Trophoblast cell (in vitro differentiated cells and primary cell): ENCODE data around the gene ZHX3.
A peak's percentile ranks its signal among the peaks of the same experiment; 100 is the strongest.

Source experiments
- DNase-seq, 2 donors: peaks; one replicate each; pipeline ENCODE4 v3.0.0-alpha.2; 2016
- H2AFZ ChIP-seq: 2 replicates; pipeline ENCODE4 v1.6.1; 2013; ENCODE audit warnings: low read length, moderate library complexity, mild to moderate bottlenecking; ENCODE audit not compliant: insufficient read depth, poor library complexity
- H2AK5ac ChIP-seq: 2 replicates; pipeline ENCODE4 v1.6.1; 2013; ENCODE audit warnings: mild to moderate bottlenecking, low read length
- H2BK120ac ChIP-seq: 2 replicates; pipeline ENCODE4 v1.6.1; 2013; ENCODE audit warnings: low read length, mild to moderate bottlenecking, moderate library complexity; ENCODE audit not compliant: insufficient read depth, poor library complexity
- H2BK12ac ChIP-seq: 2 replicates; pipeline ENCODE4 v1.6.1; 2013; ENCODE audit warnings: mild to moderate bottlenecking, low read length, moderate library complexity
- H2BK5ac ChIP-seq: 2 replicates; pipeline ENCODE4 v1.6.1; 2013; ENCODE audit warnings: low read length, low read depth, moderate library complexity, mild to moderate bottlenecking; ENCODE audit not compliant: poor library complexity
- H3K14ac ChIP-seq: 2 replicates; pipeline ENCODE4 v1.6.1; 2013; ENCODE audit warnings: mild to moderate bottlenecking, low read length
- H3K18ac ChIP-seq: 2 replicates; pipeline ENCODE4 v1.6.1; 2013; ENCODE audit warnings: mild to moderate bottlenecking, low read length
- H3K23ac ChIP-seq: 2 replicates; pipeline ENCODE4 v1.6.1; 2013; ENCODE audit warnings: low read length
- H3K27ac ChIP-seq: 2 replicates; pipeline ENCODE4 v1.5.1; 2013; ENCODE audit warnings: low read depth, mild to moderate bottlenecking, inconsistent platforms, low read length, moderate library complexity
- H3K27me3 ChIP-seq: 2 replicates; pipeline ENCODE4 v1.6.1; 2013; ENCODE audit warnings: inconsistent platforms, mild to moderate bottlenecking, low read length, moderate library complexity; ENCODE audit not compliant: insufficient read depth
- H3K36me3 ChIP-seq, 2 experiments: 1 replicate in 1 of 2; 2 replicates in 1 of 2; pipeline ENCODE4 v1.6.1; 2013; ENCODE audit warnings: low read length in 2 of 2, mild to moderate bottlenecking in 2 of 2, moderate library complexity in 1 of 2; ENCODE audit not compliant: insufficient read depth in 2 of 2, control insufficient read depth in 1 of 2
- H3K4ac ChIP-seq: 2 replicates; pipeline ENCODE4 v1.6.1; 2013; ENCODE audit warnings: low read depth, mild to moderate bottlenecking, low read length, moderate library complexity
- H3K4me1 ChIP-seq, 2 experiments: 1 replicate in 1 of 2; 2 replicates in 1 of 2; pipeline ENCODE4 v1.6.1; 2013; ENCODE audit warnings: low read length in 2 of 2, mild to moderate bottlenecking in 2 of 2, moderate library complexity in 1 of 2; ENCODE audit not compliant: insufficient read depth in 2 of 2, control insufficient read depth in 1 of 2
- H3K4me2 ChIP-seq: 2 replicates; pipeline ENCODE4 v1.6.1; 2013; ENCODE audit warnings: inconsistent platforms, mild to moderate bottlenecking, low read length, moderate library complexity
- H3K4me3 ChIP-seq: 2 replicates; pipeline ENCODE4 v1.5.1; 2013; ENCODE audit warnings: mild to moderate bottlenecking, low read depth, low read length, inconsistent platforms
- H3K79me1 ChIP-seq: one replicate; pipeline ENCODE4 v1.6.1; 2013; ENCODE audit warnings: low read length
- H3K79me2 ChIP-seq: 2 replicates; pipeline ENCODE4 v1.6.1; 2013; ENCODE audit warnings: low read length, mild to moderate bottlenecking; ENCODE audit not compliant: control insufficient read depth, insufficient read depth, poor library complexity
- H3K9ac ChIP-seq: 2 replicates; pipeline ENCODE4 v1.6.1; 2013; ENCODE audit warnings: mild to moderate bottlenecking, low read length
- H3K9me3 ChIP-seq: 2 replicates; pipeline ENCODE4 v1.6.1; 2013; ENCODE audit warnings: low read depth, mild to moderate bottlenecking, control low read depth, inconsistent platforms, low read length; ENCODE audit not compliant: insufficient read depth
- H4K12ac ChIP-seq: 2 replicates; pipeline ENCODE4 v1.6.1; 2013; ENCODE audit warnings: low read depth, mild to moderate bottlenecking, low read length, moderate library complexity
- H4K8ac ChIP-seq: 2 replicates; pipeline ENCODE4 v1.6.1; 2013; ENCODE audit warnings: low read depth, mild to moderate bottlenecking, low read length, moderate library complexity
- H4K91ac ChIP-seq: one replicate; pipeline ENCODE4 v1.6.1; 2013; ENCODE audit warnings: low read depth, mild to moderate bottlenecking, low read length, moderate library complexity
- WGBS: extraction: QIAGEN DNeasy Blood & Tissue Kit; methylation state at CpG from one replicate; pipeline ENCODE4 v1.1.7; 2013; ENCODE audit warnings: missing lambda C conversion rate; ENCODE audit not compliant: insufficient read length, insufficient coverage; ENCODE audit errors: extremely low coverage; 5-methylcytosine and 5-hydroxymethylcytosine counted together

Gene ZHX3

GRCh38 chr20:41365777-41366545 is 48.4 kb upstream of the ZHX3 start:
- Histone ChIP-seq H3K27ac (no peak overlapping the region), H3K4me3 (peak overlapping the region; percentile 57), H2AK5ac (no peak overlapping the region), H3K4me1 (peaks cover 0 to 7% of the 10 kb centered on the region in 2 experiments), H3K18ac (no peak overlapping the region), H3K4ac (no peak overlapping the region), H3K23ac (no peak overlapping the region), H4K12ac (no peak overlapping the region), H3K79me2 (no peaks in the 10 kb centered on the region), H2BK12ac (no peak overlapping the region), H4K91ac (no peak overlapping the region), H2BK120ac (no peak overlapping the region), H3K14ac (no peak overlapping the region), H3K9me3 (peaks cover 5% of the 10 kb centered on the region), H3K27me3 (peaks cover 33% of the 10 kb centered on the region), H3K36me3 (no peaks in the 10 kb centered on the region), H4K8ac (no peak overlapping the region), H3K4me2 (peak overlapping the region; percentile 75), H2AFZ (no peak overlapping the region), H3K9ac (no peak overlapping the region), H3K79me1 (no peaks in the 10 kb centered on the region), H2BK5ac (no peak overlapping the region)
- no CpG with 5 or more reads among the region's 76 CpGs for WGBS
- DNase-seq = peak in 1 of 2 donors; percentile 18

- no peak for DNase-seq
- H2BK12ac ChIP-seq = no peak overlapping the region
- no peak overlapping the region for H3K4ac ChIP-seq
- H3K18ac ChIP-seq = no peak overlapping the region
- H3K4me2 ChIP-seq = no peak overlapping the region
- no peak overlapping the region for H2AK5ac ChIP-seq
- H3K9me3 ChIP-seq = peaks cover 1% of the 10 kb centered on the region
- no peaks in the 10 kb centered on the region for H3K79me2 ChIP-seq
- no peak overlapping the region for H3K14ac ChIP-seq
- H3K9ac ChIP-seq = no peak overlapping the region
- no peaks in the 10 kb centered on the region for H3K36me3 ChIP-seq
- H3K4me1 ChIP-seq = peaks cover 0 to 7% of the 10 kb centered on the region in 2 experiments
- no peak overlapping the region for H4K8ac ChIP-seq
- H3K4me3 ChIP-seq = no peak overlapping the region
- H3K27ac ChIP-seq = no peak overlapping the region
- H3K23ac ChIP-seq = no peak overlapping the region
- H4K91ac ChIP-seq = no peak overlapping the region
- WGBS = no CpG with 5 or more reads among the region's 19 CpGs
- no peak overlapping the region for H2BK5ac ChIP-seq
- H4K12ac ChIP-seq = no peak overlapping the region
- H3K27me3 ChIP-seq = peaks cover 33% of the 10 kb centered on the region
- no peak overlapping the region for H2AFZ ChIP-seq
- H3K79me1 ChIP-seq = no peaks in the 10 kb centered on the region
- H2BK120ac ChIP-seq = no peak overlapping the region
These were observed 47.6 kb upstream of the ZHX3 start for GRCh38 chr20:41364967-41365765.

GRCh38 chr20:41364236-41364855 is 46.8 kb upstream of the ZHX3 start:
- no peak for DNase-seq
- no peak overlapping the region for H3K27ac ChIP-seq
- H3K4ac ChIP-seq = no peak overlapping the region
- no peak overlapping the region for H4K8ac ChIP-seq
- no peak overlapping the region for H2AK5ac ChIP-seq
- H3K27me3 ChIP-seq = peaks cover 33% of the 10 kb centered on the region
- no peak overlapping the region for H2BK12ac ChIP-seq
- no peak overlapping the region for H2AFZ ChIP-seq
- H3K9me3 ChIP-seq = no peaks in the 10 kb centered on the region
- no peak overlapping the region for H2BK120ac ChIP-seq
- H3K36me3 ChIP-seq = no peaks in the 10 kb centered on the region
- H3K23ac ChIP-seq = no peak overlapping the region
- no peak overlapping the region for H2BK5ac ChIP-seq
- H3K14ac ChIP-seq = no peak overlapping the region
- peaks cover 0 to 7% of the 10 kb centered on the region in 2 experiments for H3K4me1 ChIP-seq
- no peak overlapping the region for H3K4me3 ChIP-seq
- H3K9ac ChIP-seq = no peak overlapping the region
- H3K4me2 ChIP-seq = no peak overlapping the region
- no peak overlapping the region for H4K12ac ChIP-seq
- no peaks in the 10 kb centered on the region for H3K79me2 ChIP-seq
- H3K79me1 ChIP-seq = no peaks in the 10 kb centered on the region
- H3K18ac ChIP-seq = no peak overlapping the region
- H4K91ac ChIP-seq = no peak overlapping the region
- WGBS = no CpG with 5 or more reads among the region's 13 CpGs

- Histone ChIP-seq H2BK5ac (no peak overlapping the region), H3K18ac (no peak overlapping the region), H3K27me3 (peaks cover 33% of the 10 kb centered on the region), H3K79me1 (no peaks in the 10 kb centered on the region), H3K9ac (no peak overlapping the region), H3K4me3 (no peak overlapping the region), H2BK12ac (no peak overlapping the region), H3K14ac (no peak overlapping the region), H3K36me3 (no peaks in the 10 kb centered on the region), H4K8ac (no peak overlapping the region), H3K79me2 (no peaks in the 10 kb centered on the region), H4K12ac (no peak overlapping the region), H4K91ac (no peak overlapping the region), H3K4me2 (no peak overlapping the region), H2AK5ac (no peak overlapping the region), H2BK120ac (no peak overlapping the region), H3K23ac (no peak overlapping the region), H3K4me1 (peaks cover 0 to 7% of the 10 kb centered on the region in 2 experiments), H3K27ac (no peak overlapping the region), H3K9me3 (no peaks in the 10 kb centered on the region), H3K4ac (no peak overlapping the region), H2AFZ (no peak overlapping the region)
- DNase-seq = no peak
- no CpG with 5 or more reads among the region's 7 CpGs for WGBS
These were observed 46.1 kb upstream of the ZHX3 start for GRCh38 chr20:41363601-41364000.
